VCaP (cell line): ENCODE results near the gene GOLGA2.
A peak's percentile ranks its signal among the peaks of the same experiment; 100 is the strongest.

ENCODE experiments used
- H3K27ac ChIP-seq: fragments of 450-650 bp; 2 replicates; pipeline ENCODE4 v1.5.1; 2017
- TF ChIP-seq, protein P1 (sequence below): fragments of 450-650 bp; conservative IDR thresholded peaks from 2 replicates; pipeline ENCODE4 v1.5.1; 2017; ENCODE audit warnings: mild to moderate bottlenecking, moderate library complexity

GOLGA2 gene

GRCh38 chr9:128225770-128226411 lies 49.9 kb downstream of the GOLGA2 start:
- no peak overlapping the region for H3K27ac ChIP-seq
- TF ChIP-seq, protein P1, sequence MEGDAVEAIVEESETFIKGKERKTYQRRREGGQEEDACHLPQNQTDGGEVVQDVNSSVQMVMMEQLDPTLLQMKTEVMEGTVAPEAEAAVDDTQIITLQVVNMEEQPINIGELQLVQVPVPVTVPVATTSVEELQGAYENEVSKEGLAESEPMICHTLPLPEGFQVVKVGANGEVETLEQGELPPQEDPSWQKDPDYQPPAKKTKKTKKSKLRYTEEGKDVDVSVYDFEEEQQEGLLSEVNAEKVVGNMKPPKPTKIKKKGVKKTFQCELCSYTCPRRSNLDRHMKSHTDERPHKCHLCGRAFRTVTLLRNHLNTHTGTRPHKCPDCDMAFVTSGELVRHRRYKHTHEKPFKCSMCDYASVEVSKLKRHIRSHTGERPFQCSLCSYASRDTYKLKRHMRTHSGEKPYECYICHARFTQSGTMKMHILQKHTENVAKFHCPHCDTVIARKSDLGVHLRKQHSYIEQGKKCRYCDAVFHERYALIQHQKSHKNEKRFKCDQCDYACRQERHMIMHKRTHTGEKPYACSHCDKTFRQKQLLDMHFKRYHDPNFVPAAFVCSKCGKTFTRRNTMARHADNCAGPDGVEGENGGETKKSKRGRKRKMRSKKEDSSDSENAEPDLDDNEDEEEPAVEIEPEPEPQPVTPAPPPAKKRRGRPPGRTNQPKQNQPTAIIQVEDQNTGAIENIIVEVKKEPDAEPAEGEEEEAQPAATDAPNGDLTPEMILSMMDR, result no peak

DNA sequence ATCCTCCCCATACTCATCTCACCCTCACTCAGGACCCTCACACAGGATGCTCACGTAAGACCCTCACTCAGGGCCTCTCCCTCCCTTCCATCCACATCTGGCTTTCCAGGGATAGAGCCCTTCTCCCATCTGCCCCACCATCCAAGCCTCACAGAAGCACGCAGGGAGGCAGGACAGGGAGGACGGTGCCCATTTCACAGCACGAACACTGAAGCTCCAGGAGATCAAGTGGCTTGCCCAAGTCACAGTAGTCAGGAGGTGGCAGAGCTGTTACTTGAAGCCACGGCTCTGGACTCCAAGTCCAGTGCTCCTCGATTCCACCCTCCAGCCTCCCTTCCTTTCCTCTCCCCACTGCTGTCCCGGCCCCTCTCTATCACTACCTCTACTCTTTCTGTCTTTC lies 50.9 kb downstream of the GOLGA2 start:
- TF ChIP-seq, protein P1, result no peak
- no peak overlapping the region for H3K27ac ChIP-seq

- TF ChIP-seq, protein P1, result no peak
- no peak overlapping the region for H3K27ac ChIP-seq
These were observed 52.7 kb downstream of the GOLGA2 start for GRCh38 chr9:128222880-128223670.

DNA sequence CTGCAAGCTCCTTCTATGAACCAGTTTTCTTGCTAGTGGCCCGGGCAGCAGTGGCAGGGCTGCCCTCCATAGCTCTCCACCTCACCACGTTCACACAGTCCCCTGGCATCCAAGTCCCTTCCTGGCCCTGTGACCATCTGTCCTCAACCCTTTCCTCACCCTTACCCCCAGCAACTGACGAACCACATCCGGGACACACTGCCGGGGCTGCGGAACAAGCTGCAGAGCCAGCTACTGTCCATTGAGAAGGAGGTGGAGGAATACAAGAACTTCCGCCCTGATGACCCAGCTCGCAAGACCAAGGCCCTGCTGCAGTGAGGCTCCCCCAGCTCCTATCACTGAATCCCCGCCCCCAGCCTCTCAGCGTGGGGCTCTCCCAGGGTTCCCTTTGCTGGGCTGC lies 53.8 kb downstream of the GOLGA2 start:
- TF ChIP-seq, protein P1, result no peak
- H3K27ac ChIP-seq, result no peak overlapping the region

- TF ChIP-seq, protein P1, result no peak
- no peak overlapping the region for H3K27ac ChIP-seq
These were observed 56.0 kb downstream of the GOLGA2 start for GRCh38 chr9:128219831-128220230.

DNA sequence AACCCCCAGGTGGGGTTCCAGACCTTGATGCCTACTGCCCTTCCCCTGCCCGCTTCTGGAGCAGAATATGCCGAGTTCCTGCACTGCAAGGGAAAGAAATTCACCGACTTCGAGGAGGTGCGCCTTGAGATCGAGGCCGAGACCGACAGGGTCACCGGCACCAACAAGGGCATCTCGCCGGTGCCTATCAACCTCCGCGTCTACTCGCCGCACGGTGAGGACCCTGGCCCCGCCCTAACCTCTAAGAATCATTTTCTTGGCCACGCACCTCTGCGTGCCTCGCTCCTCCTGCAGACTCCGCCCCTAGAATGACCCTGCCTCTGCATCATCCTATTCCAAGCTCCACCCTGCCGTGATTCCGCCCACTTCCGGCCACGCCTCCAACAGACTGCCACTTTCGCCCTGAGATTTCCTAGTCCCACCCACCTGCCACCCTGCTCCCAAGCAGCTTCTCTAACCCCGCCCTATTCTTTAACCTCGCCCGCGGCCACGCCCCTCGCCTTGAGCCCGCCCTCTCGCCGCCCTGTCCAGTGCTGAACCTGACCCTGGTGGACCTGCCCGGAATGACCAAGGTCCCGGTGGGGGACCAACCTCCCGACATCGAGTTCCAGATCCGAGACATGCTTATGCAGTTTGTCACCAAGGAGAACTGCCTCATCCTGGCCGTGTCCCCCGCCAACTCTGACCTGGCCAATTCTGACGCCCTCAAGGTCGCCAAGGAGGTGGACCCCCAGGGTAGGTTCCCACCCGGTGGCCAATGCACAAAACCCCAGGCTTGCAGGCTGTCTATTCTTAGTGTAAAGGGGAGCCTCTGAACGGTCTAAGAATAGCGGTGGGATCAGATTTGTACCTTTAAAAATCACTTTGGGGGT lies 57.1 kb downstream of the GOLGA2 start:
- H3K27ac ChIP-seq, result peak overlapping the region; percentile 38; the same call in 1 of the 2 replicates
- TF ChIP-seq, protein P1, result peak; percentile 21; the same call in 1 of the 2 replicates

GRCh38 chr9:128218172-128218517 lies 57.7 kb downstream of the GOLGA2 start:
- H3K27ac ChIP-seq, result peak overlapping the region; percentile 38; the same call in 1 of the 2 replicates
- TF ChIP-seq, protein P1, result no peak
